ENCODE results near the gene KIF18A.
"Not testable (repeated sequence)": the region's sequence is repeated elsewhere in the genome, so short reads cannot be mapped to it uniquely, and the experiment has no call there.

The KIF18A gene

GRCh38 chr11:28106353-28107043 is 1.5 kb downstream of the KIF18A start:
- DNase-seq (ENCODE audit: low read depth in 2 of 2), result no peak

- no peak for DNase-seq (ENCODE audit: low read depth in 2 of 2)
Measured at GRCh38 chr11:28105869-28106268, 2.1 kb downstream of the KIF18A start.

DNA sequence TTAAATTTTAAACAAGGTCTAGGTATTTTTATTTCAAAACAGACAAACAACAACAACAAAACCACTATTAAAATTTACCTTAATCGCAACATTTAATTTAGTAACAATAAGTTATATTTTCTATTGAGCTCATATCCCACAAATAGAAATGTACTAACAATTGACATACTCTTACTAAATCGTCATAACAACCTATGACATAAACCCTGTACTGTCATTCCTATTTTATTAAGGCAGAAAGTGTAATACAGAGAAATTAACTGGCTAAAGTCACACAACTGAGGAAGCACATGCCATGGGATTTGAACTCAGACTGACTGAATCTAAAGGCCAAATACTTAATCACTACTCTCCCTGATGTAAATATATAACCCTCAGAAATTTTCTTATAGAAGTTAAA is 3.0 kb downstream of the KIF18A start:
- no peak for DNase-seq (ENCODE audit: low read depth in 2 of 2)

- no peak for DNase-seq (ENCODE audit: low read depth in 2 of 2)
Measured at GRCh38 chr11:28104425-28104824, 3.5 kb downstream of the KIF18A start.

DNA sequence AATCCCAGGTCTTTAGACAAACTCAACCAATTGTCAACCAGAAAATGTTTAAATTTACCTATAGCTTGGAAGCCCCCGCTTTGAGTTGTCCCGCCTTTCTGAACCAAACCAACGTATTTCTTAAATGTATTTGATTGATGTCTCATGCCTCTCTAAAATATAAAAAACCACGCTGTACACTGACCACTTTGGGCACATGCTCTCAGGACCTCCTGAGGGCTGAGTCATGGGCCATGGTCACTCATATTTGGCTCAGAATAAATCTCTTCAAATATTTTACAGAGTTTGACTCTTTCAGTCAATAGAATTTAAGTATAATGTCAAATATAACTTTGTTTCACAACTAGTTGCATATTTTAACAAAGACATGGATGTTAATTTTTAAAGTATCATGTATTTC is 5.7 kb downstream of the KIF18A start:
- not testable (repeated sequence) for DNase-seq (ENCODE audit: low read depth in 2 of 2)

- DNase-seq (ENCODE audit: low read depth in 2 of 2), result no peak
Measured at GRCh38 chr11:28100665-28101064, 7.3 kb downstream of the KIF18A start.

GRCh38 chr11:28099715-28100114 is 8.2 kb downstream of the KIF18A start:
- no peak for DNase-seq (ENCODE audit: low read depth in 2 of 2)

DNA sequence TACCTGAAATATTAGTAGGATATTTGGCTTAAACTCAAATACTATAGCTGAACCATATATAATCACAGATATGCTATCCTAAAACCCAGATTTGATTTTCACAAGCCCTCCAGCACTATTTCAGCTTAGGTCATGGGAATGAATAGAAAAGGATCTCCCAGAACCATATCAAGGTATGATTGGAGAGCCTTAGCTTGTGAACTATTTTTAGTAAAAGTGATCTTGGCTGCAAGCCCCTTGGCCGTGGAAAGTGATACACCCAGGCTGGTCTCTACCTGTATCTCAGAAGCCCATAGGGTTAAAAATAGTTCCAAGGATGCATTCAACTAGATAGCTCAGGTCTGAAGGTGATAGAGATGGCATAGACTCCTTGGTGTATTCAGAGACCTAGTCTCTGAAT is 9.7 kb downstream of the KIF18A start:
- no peak for DNase-seq (ENCODE audit: low read depth in 2 of 2)

- DNase-seq (ENCODE audit: low read depth in 2 of 2), result no peak
Measured at GRCh38 chr11:28092786-28093185, 15.2 kb downstream of the KIF18A start.

GRCh38 chr11:28090052-28090749 is 17.8 kb downstream of the KIF18A start:
- DNase-seq (ENCODE audit: low read depth in 2 of 2), result no peak

- DNase-seq (ENCODE audit: low read depth in 2 of 2), result no peak
Measured at GRCh38 chr11:28089378-28089777, 18.6 kb downstream of the KIF18A start.

- not testable (repeated sequence) for DNase-seq (ENCODE audit: low read depth in 2 of 2)
Measured at GRCh38 chr11:28087693-28088092, 20.3 kb downstream of the KIF18A start.

GRCh38 chr11:28087192-28087591 is 20.8 kb downstream of the KIF18A start:
- DNase-seq (ENCODE audit: low read depth in 2 of 2), result not testable (repeated sequence)

- DNase-seq (ENCODE audit: low read depth in 2 of 2), result no peak
Measured at GRCh38 chr11:28086569-28086968, 21.4 kb downstream of the KIF18A start.

- DNase-seq (ENCODE audit: low read depth in 2 of 2), result no peak
Measured at GRCh38 chr11:28083118-28083517, 24.8 kb downstream of the KIF18A start.

- no peak for DNase-seq (ENCODE audit: low read depth in 2 of 2)
Measured at GRCh38 chr11:28077521-28077920, 30.4 kb downstream of the KIF18A start.

- no peak for DNase-seq (ENCODE audit: low read depth in 2 of 2)
Measured at GRCh38 chr11:28072321-28072720, 35.6 kb downstream of the KIF18A start.

GRCh38 chr11:28071305-28071704 is 36.7 kb downstream of the KIF18A start:
- DNase-seq (ENCODE audit: low read depth in 2 of 2), result no peak

DNA sequence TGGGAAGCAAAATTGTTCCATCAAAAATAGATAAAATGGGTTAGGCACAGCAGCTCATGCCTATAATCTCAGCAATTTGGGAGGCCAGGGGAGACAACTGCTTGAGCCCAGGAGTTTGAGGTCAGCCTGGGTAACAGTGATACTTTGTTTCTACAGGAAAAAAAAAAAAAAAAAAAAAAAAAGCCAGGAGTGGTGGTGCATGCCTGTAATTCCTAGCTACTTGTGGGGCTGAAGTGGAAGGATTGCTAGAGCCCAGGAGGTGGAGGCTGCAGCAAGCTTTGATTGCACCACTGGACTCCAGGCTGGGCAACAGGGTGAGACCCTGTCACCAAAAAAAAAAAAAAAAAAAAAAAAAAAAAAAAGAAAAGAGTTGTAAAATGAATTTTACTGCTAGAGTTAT is 49.6 kb downstream of the KIF18A start:
- no peak for DNase-seq (ENCODE audit: low read depth in 2 of 2)

DNA sequence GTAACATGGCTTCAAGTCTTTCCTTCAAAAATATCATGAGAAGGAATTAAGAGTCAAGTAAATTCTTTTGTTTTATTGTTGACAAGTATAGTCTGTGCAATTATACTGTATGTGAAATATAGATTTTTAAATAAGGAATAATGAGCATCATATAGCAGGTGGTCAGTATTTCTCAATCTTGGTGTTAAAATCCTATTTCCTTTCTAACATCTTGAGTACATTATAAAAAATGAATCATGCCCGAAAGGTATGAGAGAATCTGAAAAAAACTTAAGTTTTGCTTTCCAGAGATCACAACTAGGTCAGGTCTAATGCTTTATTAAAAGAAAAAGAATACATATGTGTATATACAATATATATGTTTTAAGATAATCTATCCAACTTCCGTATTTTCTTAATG is 53.1 kb downstream of the KIF18A start:
- no peak for DNase-seq (ENCODE audit: low read depth in 2 of 2)

- no peak for DNase-seq (ENCODE audit: low read depth in 2 of 2)
Measured at GRCh38 chr11:28049338-28050216, 58.4 kb downstream of the KIF18A start.

GRCh38 chr11:28048812-28049211 is 59.1 kb downstream of the KIF18A start:
- no peak for DNase-seq (ENCODE audit: low read depth in 2 of 2)
